PC-3 (cell line): Measurements from ENCODE around the gene GOLGA8T.
"Not testable (repeated sequence)": the region's sequence is repeated elsewhere in the genome, so short reads cannot be mapped to it uniquely, and the experiment has no call there.

ENCODE experiments used
- CTCF ChIP-seq: fragments of 300-600 bp; sonication (generic); conservative IDR thresholded peaks from 2 replicates; pipeline ENCODE4 v1.5.1; 2017; ENCODE audit warnings: antibody characterized with exemption, low read depth, mild to moderate bottlenecking, low read length
- EZH2 ChIP-seq: fragments of 300-600 bp; sonication (generic); IDR thresholded peaks from one replicate; pipeline ENCODE4 v1.6.1; 2017; ENCODE audit warnings: antibody characterized with exemption, mild to moderate bottlenecking, low read length; ENCODE audit not compliant: unreplicated experiment
- EZH2phosphoT487 ChIP-seq: fragments of 300-600 bp; sonication (generic); IDR thresholded peaks from 2 replicates; pipeline ENCODE4 v1.6.1; 2018; ENCODE audit warnings: mild to moderate bottlenecking, antibody characterized with exemption, low read length, borderline replicate concordance

GRCh38 chr15:30175291-30175690 lies 40.4 kb downstream of the GOLGA8T start:
- not testable (repeated sequence) for TF ChIP-seq CTCF, EZH2, EZH2phosphoT487
